GM23248 (cell line): ENCODE results near the gene ZG16. TPM values are rescaled to one million over a fixed set of nuclear protein-coding genes. Genes with fewer than 3 reads are reported as not detected.

Experiments
- DNase-seq: peaks from one replicate; pipeline ENCODE4 v3.0.0-alpha.2; 2015
- H2AFZ ChIP-seq: fragments of 200-600 bp; sonication (generic); 2 replicates; pipeline ENCODE4 v1.6.1; 2016; ENCODE audit warnings: antibody characterized with exemption
- H3F3A ChIP-seq: fragments of 200-600 bp; sonication (generic); 2 replicates; pipeline ENCODE4 v1.6.1; 2016; ENCODE audit warnings: mild to moderate bottlenecking, antibody characterized with exemption, mixed run types; ENCODE audit not compliant: insufficient read depth
- H3K27ac ChIP-seq: fragments of 200-600 bp; sonication (generic); 2 replicates; pipeline ENCODE4 v1.5.1; 2016; ENCODE audit warnings: mild to moderate bottlenecking
- H3K27me3 ChIP-seq: fragments of 200-600 bp; sonication (generic); replicated peaks from 2 replicates; pipeline ENCODE4 v1.6.1; 2016; ENCODE audit warnings: mild to moderate bottlenecking; ENCODE audit not compliant: insufficient read depth
- H3K36me3 ChIP-seq: fragments of 200-600 bp; sonication (generic); 2 replicates; pipeline ENCODE4 v1.6.1; 2016; ENCODE audit warnings: low read depth, mild to moderate bottlenecking
- H3K4me1 ChIP-seq: fragments of 200-600 bp; sonication (generic); 2 replicates; pipeline ENCODE4 v1.6.1; 2016; ENCODE audit warnings: mild to moderate bottlenecking; ENCODE audit not compliant: insufficient read depth
- H3K4me2 ChIP-seq: fragments of 200-600 bp; sonication (generic); one replicate; pipeline ENCODE4 v1.6.1; 2016; ENCODE audit warnings: mild to moderate bottlenecking; ENCODE audit not compliant: unreplicated experiment
- H3K4me3 ChIP-seq: fragments of 200-600 bp; sonication (generic); 2 replicates; pipeline ENCODE4 v1.5.1; 2016; ENCODE audit warnings: mild to moderate bottlenecking
- H3K79me2 ChIP-seq: fragments of 200-600 bp; sonication (generic); 2 replicates; pipeline ENCODE4 v1.6.1; 2016; ENCODE audit warnings: mild to moderate bottlenecking; ENCODE audit not compliant: insufficient read depth
- H3K9ac ChIP-seq: fragments of 200-600 bp; sonication (generic); 2 replicates; pipeline ENCODE4 v1.6.1; 2016; ENCODE audit warnings: mild to moderate bottlenecking
- H3K9me2 ChIP-seq: fragments of 200-600 bp; sonication (generic); 2 replicates; pipeline ENCODE4 v1.6.1; 2016; ENCODE audit warnings: mixed run types, mild to moderate bottlenecking, moderate library complexity; ENCODE audit not compliant: insufficient read depth
- H3K9me3 ChIP-seq: fragments of 200-600 bp; sonication (generic); one replicate; pipeline ENCODE4 v1.6.1; 2017; ENCODE audit warnings: low read depth
- H4K20me1 ChIP-seq: fragments of 200-600 bp; sonication (generic); 2 replicates; pipeline ENCODE4 v1.6.0; 2016; ENCODE audit not compliant: insufficient read depth
- EZH2 ChIP-seq: fragments of 200-600 bp; sonication (generic); IDR thresholded peaks from 2 replicates; pipeline ENCODE4 v1.6.1; 2018; ENCODE audit warnings: antibody characterized with exemption, mild to moderate bottlenecking; ENCODE audit not compliant: insufficient read depth, poor library complexity, severe bottlenecking
- EZH2phosphoT487 ChIP-seq: fragments of 200-600 bp; sonication (generic); IDR thresholded peaks from 2 replicates; pipeline ENCODE4 v1.6.1; 2018; ENCODE audit warnings: antibody characterized with exemption, moderate library complexity, mild to moderate bottlenecking, low read depth; ENCODE audit not compliant: insufficient read depth
- WGBS, 2 experiments: methylation state at CpG; one replicate each; pipeline ENCODE4 v1.1.6; 2015 to 2017; ENCODE audit warnings: low lambda C conversion rate in 2 of 2, low coverage in 1 of 2; ENCODE audit errors: missing lambda C conversion rate in 2 of 2; 5-methylcytosine and 5-hydroxymethylcytosine counted together
- in situ Hi-C: fragments of 300-500 bp; cut with MboI; formaldehyde crosslinking; loops from 2 replicates; pipeline ENCODE4 v1.15.0; 2020
- polyA plus RNA-seq: library from polyadenylated mRNA; unstranded; fragments of >200 nt; fragmentation: Nextera tagmentation; extraction: Ambion mirVana; gene quantifications from 2 replicates; pipeline ENCODE4 v1.2.1, GENCODE V29; 2016
- total RNA-seq: library from RNA; depleted of rRNA; stranded (reverse); fragments of >200 nt; shearing (Covaris generic); gene quantifications from 2 replicates; pipeline ENCODE4 v1.2.3, GENCODE V29; 2014

Gene ZG16
- total and polyA plus RNA-seq, 2 experiments from 2014 or later: not detected

GRCh38 chr16:29794231-29794710 is 16.2 kb downstream of the ZG16 start:
- H3K9ac ChIP-seq: no peak overlapping the region
- in situ Hi-C loops: no loop called here
- 0 out of 2 replicates have a peak, but pooled peaks cover 9% of the 10 kb centered on the region for H3K4me1 ChIP-seq
- H3K27me3 ChIP-seq: no peaks in the 10 kb centered on the region
- no peak overlapping the region for H3K27ac ChIP-seq
- H3K9me2 ChIP-seq: no peaks in the 10 kb centered on the region
- TF ChIP-seq EZH2 (no peak), EZH2phosphoT487 (no peak)
- peaks cover 70% of the 10 kb centered on the region for H3K79me2 ChIP-seq
- WGBS, 2 experiments: 96 to 100% methylated on average over 3 of the region's 3 CpGs
- no peak overlapping the region for H3K4me3 ChIP-seq
- no peaks in the 10 kb centered on the region; the same call in 1 of the 2 replicates for H3K36me3 ChIP-seq
- H3K4me2 ChIP-seq: no peak overlapping the region
- H3K9me3 ChIP-seq: no peaks in the 10 kb centered on the region
- no peaks in the 10 kb centered on the region for H4K20me1 ChIP-seq
- no peak for DNase-seq
- peaks cover 5% of the 10 kb centered on the region; the same call in 1 of the 2 replicates for H3F3A ChIP-seq
- H2AFZ ChIP-seq: no peak overlapping the region

DNA sequence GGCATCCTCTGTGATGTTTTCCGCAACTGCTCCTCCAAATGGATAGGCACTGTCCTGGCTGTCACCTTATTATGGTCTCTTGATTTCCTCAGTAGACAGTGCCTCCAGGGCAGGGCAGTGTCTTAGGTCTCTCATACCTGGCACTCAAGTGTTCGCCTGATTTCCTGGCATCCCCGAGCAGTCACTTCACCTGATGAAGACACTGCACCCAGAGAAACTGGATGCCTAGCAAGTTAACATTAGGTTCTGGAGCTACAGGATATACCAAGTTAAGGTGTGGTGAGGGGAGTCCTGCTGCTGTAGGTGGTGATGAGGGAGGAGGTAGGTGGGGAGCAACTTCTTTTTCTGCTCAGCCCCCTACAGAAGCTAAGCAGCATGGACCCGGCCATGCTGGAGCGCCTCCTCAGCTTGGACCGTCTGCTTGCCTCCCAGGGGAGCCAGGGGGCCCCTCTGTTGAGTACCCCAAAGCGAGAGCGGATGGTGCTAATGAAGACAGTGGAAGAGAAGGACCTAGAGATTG is 24.4 kb downstream of the ZG16 start:
- Histone ChIP-seq H3K4me1 (0 out of 2 replicates have a peak, but pooled peaks cover 3% of the 10 kb centered on the region), H3K79me2 (peaks cover 5% of the 10 kb centered on the region; the same call in 1 of the 2 replicates), H3K9ac (no peak overlapping the region), H2AFZ (no peak overlapping the region), H4K20me1 (no peaks in the 10 kb centered on the region), H3K4me3 (no peak overlapping the region), H3K9me3 (no peaks in the 10 kb centered on the region), H3K4me2 (no peak overlapping the region), H3K27me3 (no peaks in the 10 kb centered on the region), H3K36me3 (no peaks in the 10 kb centered on the region; the same call in 1 of the 2 replicates), H3K9me2 (no peaks in the 10 kb centered on the region), H3F3A (peaks cover 16% of the 10 kb centered on the region), H3K27ac (no peak overlapping the region)
- WGBS, 2 experiments: 90 to 94% methylated on average over 8 of the region's 8 CpGs
- TF ChIP-seq EZH2 (no peak), EZH2phosphoT487 (no peak)
- no peak for DNase-seq
- in situ Hi-C loops: no loop called here

- Histone ChIP-seq H3K9ac (peak overlapping the region; percentile 82), H3K4me1 (peaks cover 11% of the 10 kb centered on the region), H3K79me2 (peaks cover 11% of the 10 kb centered on the region), H3K36me3 (no peaks in the 10 kb centered on the region; the same call in 1 of the 2 replicates), H3K27ac (peak overlapping the region; percentile 75), H3K9me3 (no peaks in the 10 kb centered on the region), H3K9me2 (no peaks in the 10 kb centered on the region), H3K27me3 (no peaks in the 10 kb centered on the region), H3K4me3 (no peak overlapping the region), H4K20me1 (no peaks in the 10 kb centered on the region), H3K4me2 (peak overlapping the region; percentile 54), H2AFZ (no peak overlapping the region), H3F3A (peaks cover 24% of the 10 kb centered on the region)
- in situ Hi-C loops: no loop called here
- DNase-seq: no peak
- WGBS, 2 experiments: 91 to 97% methylated on average over 8 of the region's 8 CpGs
- no peak for TF ChIP-seq EZH2phosphoT487
- TF ChIP-seq EZH2: no peak
Observed at GRCh38 chr16:29804020-29804419, 26.0 kb downstream of the ZG16 start.

GRCh38 chr16:29804455-29805231 is 26.6 kb downstream of the ZG16 start:
- Histone ChIP-seq H3K4me2 (peak overlapping the region; percentile 54), H3K4me1 (peaks cover 11% of the 10 kb centered on the region), H2AFZ (peak overlapping the region; percentile 34), H3K27me3 (no peaks in the 10 kb centered on the region), H3K9me2 (no peaks in the 10 kb centered on the region), H3K27ac (peak overlapping the region; percentile 75), H3K9ac (peak overlapping the region; percentile 82), H4K20me1 (no peaks in the 10 kb centered on the region), H3K36me3 (no peaks in the 10 kb centered on the region), H3K4me3 (peak overlapping the region; percentile 70), H3F3A (peaks cover 24% of the 10 kb centered on the region), H3K79me2 (peaks cover 18% of the 10 kb centered on the region), H3K9me3 (no peaks in the 10 kb centered on the region)
- WGBS, 2 experiments: 4 to 8% methylated on average over 15 to 26 of the region's 26 CpGs
- TF ChIP-seq EZH2 (no peak), EZH2phosphoT487 (no peak)
- in situ Hi-C loops: no loop called here
- DNase-seq: peak; percentile 71
